HepG2 (cell line): ENCODE data around the gene CLN6. TPM values are rescaled to one million over a fixed set of nuclear protein-coding genes. Genes with fewer than 3 reads are reported as not detected.

Experiments
- ATF7 ChIP-seq, 2 experiments: fragments of 450-650 bp in 1 of 2; sonication (generic) in 1 of 2; formaldehyde crosslinking in 1 of 2; IDR thresholded peaks; 2 replicates each; pipeline versions ENCODE4 v1.4.0 to v1.6.1; 2016 to 2020; ENCODE audit warnings: antibody characterized with exemption in 1 of 2, mild to moderate bottlenecking in 1 of 2, missing genetic modification reagents in 1 of 2
- FOXO4 ChIP-seq: sonication (generic); formaldehyde crosslinking; conservative IDR thresholded peaks from 2 replicates; pipeline ENCODE4 v1.8.1; 2023; ENCODE audit warnings: missing genetic modification reagents
- HNF1B ChIP-seq: sonication (generic); formaldehyde crosslinking; IDR thresholded peaks from 2 replicates; pipeline ENCODE4 v1.5.1; 2020; ENCODE audit warnings: mild to moderate bottlenecking, moderate library complexity, missing genetic modification reagents
- ONECUT2 ChIP-seq: sonication (generic); formaldehyde crosslinking; IDR thresholded peaks from 2 replicates; pipeline ENCODE4 v1.4.0; 2020; ENCODE audit warnings: missing genetic modification reagents
- SP4 ChIP-seq: sonication (generic); formaldehyde crosslinking; IDR thresholded peaks from 2 replicates; pipeline ENCODE4 v1.8.1; 2023; ENCODE audit warnings: mild to moderate bottlenecking, missing genetic modification reagents
- SRSF1 ChIP-seq: fragments of 200-400 bp; formaldehyde crosslinking; optimal IDR thresholded peaks from 2 replicates; pipeline ENCODE3; 2017; ENCODE audit warnings: mild to moderate bottlenecking, low read depth, low read length, moderate library complexity
- YY1 ChIP-seq: IDR thresholded peaks from 2 replicates; pipeline ENCODE4 v1.6.1; 2011; ENCODE audit warnings: low read length, low read depth, moderate library complexity, mild to moderate bottlenecking; ENCODE audit not compliant: insufficient read depth, insufficient replicate concordance
- ZBTB7A ChIP-seq: sonication (generic); formaldehyde crosslinking; IDR thresholded peaks from 2 replicates; pipeline ENCODE4 v1.8.0; 2022; ENCODE audit warnings: mild to moderate bottlenecking, missing genetic modification reagents
- ZNF337 ChIP-seq: sonication (generic); formaldehyde crosslinking; IDR thresholded peaks from 2 replicates; pipeline ENCODE4 v1.5.1; 2020; ENCODE audit warnings: missing genetic modification reagents, low read depth, mild to moderate bottlenecking, borderline replicate concordance
- ZNF33B ChIP-seq: sonication (generic); formaldehyde crosslinking; IDR thresholded peaks from 2 replicates; pipeline ENCODE4 v1.5.1; 2020; ENCODE audit warnings: mild to moderate bottlenecking, missing genetic modification reagents
- ZNF354B ChIP-seq: sonication (generic); formaldehyde crosslinking; IDR thresholded peaks from 2 replicates; pipeline ENCODE4 v1.8.0; 2022; ENCODE audit warnings: mild to moderate bottlenecking, missing genetic modification reagents
- polyA plus RNA-seq, 8 experiments: library from polyadenylated mRNA; depleted of rRNA in 3 of 8; stranded (reverse) in 7 of 8; unstranded in 1 of 8; fragments of >200 nt; fragmentation: Illumina TruSeq in 4 of 8; extraction: Trizol in 4 of 8; gene quantifications; 2 replicates each; pipeline versions ENCODE4 v1.2.1 to v1.2.3, GENCODE V29; 2011 to 2016; ENCODE audit warnings: low read depth in 4 of 8, missing spikeins in 1 of 8, mixed read lengths in 1 of 8; ENCODE audit not compliant: insufficient read depth in 1 of 8
- total RNA-seq, 5 experiments: library from RNA; depleted of rRNA; stranded (reverse); fragments of >200 nt; fragmentation: Illumina TruSeq; extraction: Trizol; gene quantifications; 2 replicates each; pipeline ENCODE4 v1.2.3, GENCODE V29; 2016; ENCODE audit warnings: low read depth in 1 of 5

The CLN6 gene
- total and polyA plus RNA-seq, 2 of the 13 experiments (the other 11 are each of a cell fraction or from before 2014, with no cell fraction given), result 24.9 to 27.1 TPM

- 0 out of 2 replicates have a peak, but pooled peaks have one; percentile 21 for TF ChIP-seq FOXO4 (CRISPR knock-in tag)
- 0 out of 2 replicates have a peak, but pooled peaks have one; percentile 9 for TF ChIP-seq ONECUT2
- TF ChIP-seq YY1, result peak; percentile 16
- no peak for TF ChIP-seq ZNF354B
- TF ChIP-seq SP4, result no peak
- TF ChIP-seq ZNF337 (CRISPR knock-in tag), result 0 out of 2 replicates have a peak, but pooled peaks have one; percentile 2
- TF ChIP-seq HNF1B, result 0 out of 2 replicates have a peak, but pooled peaks have one; percentile 41
- no peak for TF ChIP-seq ZNF33B (CRISPR knock-in tag)
- TF ChIP-seq ZBTB7A, result peak; percentile 73
- no peak for TF ChIP-seq ATF7 (IDR thresholded peaks at IDR 0.05)
- 0 out of 2 replicates have a peak, but pooled peaks have one; percentile 42 for TF ChIP-seq ATF7 (CRISPR knock-in tag; IDR thresholded peaks at IDR 0.05)
- TF ChIP-seq SRSF1, result peak; percentile 70
Observed at GRCh38 chr15:68277131-68277602, 47.6 kb upstream of the CLN6 start (continued).
